HPDE6-E6E7 (cell line): ENCODE results near the gene ANXA2.
"Not testable (repeated sequence)": the region's sequence is repeated elsewhere in the genome, so short reads cannot be mapped to it uniquely, and the experiment has no call there.

Experiments used
- DNase-seq: peaks from one replicate; pipeline ENCODE4 v3.0.0; 2011; ENCODE audit warnings: missing footprints; ENCODE audit errors: extremely low spot score

Gene ANXA2

GRCh38 chr15:60410350-60410749 is 12.6 kb upstream of the ANXA2 start:
- DNase-seq: not testable (repeated sequence)

GRCh38 chr15:60408463-60408981 is 10.7 kb upstream of the ANXA2 start:
- peak; percentile 78 for DNase-seq

- DNase-seq: peak; percentile 78
These were observed 9.6 kb upstream of the ANXA2 start for GRCh38 chr15:60407415-60407805.

- no peak for DNase-seq
These were observed 9.0 kb upstream of the ANXA2 start for GRCh38 chr15:60406513-60407414.

GRCh38 chr15:60405399-60405798 is 7.6 kb upstream of the ANXA2 start:
- no peak for DNase-seq

GRCh38 chr15:60404351-60404750 is 6.6 kb upstream of the ANXA2 start:
- DNase-seq: not testable (repeated sequence)

GRCh38 chr15:60400944-60401343 is 3.2 kb upstream of the ANXA2 start:
- DNase-seq: no peak

- no peak for DNase-seq
These were observed 2.1 kb upstream of the ANXA2 start for GRCh38 chr15:60399931-60400330.

- no peak for DNase-seq
These were observed 1.6 kb upstream of the ANXA2 start for GRCh38 chr15:60399246-60399915.

GRCh38 chr15:60396958-60397771 is 621 bp downstream of the ANXA2 start:
- DNase-seq: no peak

- DNase-seq: no peak
These were observed 1.2 kb downstream of the ANXA2 start for GRCh38 chr15:60396560-60396957.

- no peak for DNase-seq
These were observed 1.7 kb downstream of the ANXA2 start for GRCh38 chr15:60396100-60396499.

- no peak for DNase-seq
These were observed 2.3 kb downstream of the ANXA2 start for GRCh38 chr15:60395276-60396011.

- no peak for DNase-seq
These were observed 3.1 kb downstream of the ANXA2 start for GRCh38 chr15:60394689-60395097.

- DNase-seq: peak; percentile 75
These were observed 4.6 kb downstream of the ANXA2 start for GRCh38 chr15:60392986-60393790.

GRCh38 chr15:60392601-60392985 is 5.2 kb downstream of the ANXA2 start:
- no peak for DNase-seq

- no peak for DNase-seq
These were observed 6.0 kb downstream of the ANXA2 start for GRCh38 chr15:60391722-60392315.

- no peak for DNase-seq
These were observed 6.8 kb downstream of the ANXA2 start for GRCh38 chr15:60390871-60391501.

- DNase-seq: no peak
These were observed 7.6 kb downstream of the ANXA2 start for GRCh38 chr15:60390231-60390630.
